COLO668 (cell line): ENCODE measurements around the gene MIF4GD.

ENCODE experiments used
- DNase-seq: peaks from one replicate; lab custom pipeline; 2025; ENCODE audit not compliant: unreplicated experiment; lab: John Stamatoyannopoulos, UW

Gene MIF4GD

DNA sequence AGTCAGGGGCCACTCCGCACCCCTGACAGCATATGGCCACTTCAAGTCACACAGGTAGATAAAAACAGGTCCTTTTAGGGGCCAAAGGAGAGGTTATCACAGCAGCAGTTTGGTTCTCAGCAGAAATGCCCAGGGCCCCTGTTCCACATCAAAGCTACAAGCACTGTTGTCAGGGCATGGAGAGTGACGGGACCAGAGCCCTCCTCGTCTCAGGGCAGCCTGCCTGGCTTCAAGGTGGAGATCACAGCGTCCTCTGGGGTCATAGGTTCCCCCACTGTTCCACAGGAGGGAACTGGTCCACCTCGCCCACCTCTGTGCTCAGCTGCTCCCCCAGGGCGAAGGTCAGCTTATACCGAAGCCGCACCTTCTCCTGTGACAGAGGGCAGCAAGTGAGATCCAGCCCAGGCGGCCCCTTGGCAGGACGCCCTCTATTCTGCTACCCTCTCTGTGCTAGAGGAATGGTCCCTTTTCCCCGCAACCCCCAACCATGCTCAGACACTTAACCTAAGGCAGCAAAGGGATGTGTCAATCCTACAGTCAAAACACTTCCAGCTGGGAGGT lies 32.9 kb downstream of the MIF4GD start:
- no peak for DNase-seq

DNA sequence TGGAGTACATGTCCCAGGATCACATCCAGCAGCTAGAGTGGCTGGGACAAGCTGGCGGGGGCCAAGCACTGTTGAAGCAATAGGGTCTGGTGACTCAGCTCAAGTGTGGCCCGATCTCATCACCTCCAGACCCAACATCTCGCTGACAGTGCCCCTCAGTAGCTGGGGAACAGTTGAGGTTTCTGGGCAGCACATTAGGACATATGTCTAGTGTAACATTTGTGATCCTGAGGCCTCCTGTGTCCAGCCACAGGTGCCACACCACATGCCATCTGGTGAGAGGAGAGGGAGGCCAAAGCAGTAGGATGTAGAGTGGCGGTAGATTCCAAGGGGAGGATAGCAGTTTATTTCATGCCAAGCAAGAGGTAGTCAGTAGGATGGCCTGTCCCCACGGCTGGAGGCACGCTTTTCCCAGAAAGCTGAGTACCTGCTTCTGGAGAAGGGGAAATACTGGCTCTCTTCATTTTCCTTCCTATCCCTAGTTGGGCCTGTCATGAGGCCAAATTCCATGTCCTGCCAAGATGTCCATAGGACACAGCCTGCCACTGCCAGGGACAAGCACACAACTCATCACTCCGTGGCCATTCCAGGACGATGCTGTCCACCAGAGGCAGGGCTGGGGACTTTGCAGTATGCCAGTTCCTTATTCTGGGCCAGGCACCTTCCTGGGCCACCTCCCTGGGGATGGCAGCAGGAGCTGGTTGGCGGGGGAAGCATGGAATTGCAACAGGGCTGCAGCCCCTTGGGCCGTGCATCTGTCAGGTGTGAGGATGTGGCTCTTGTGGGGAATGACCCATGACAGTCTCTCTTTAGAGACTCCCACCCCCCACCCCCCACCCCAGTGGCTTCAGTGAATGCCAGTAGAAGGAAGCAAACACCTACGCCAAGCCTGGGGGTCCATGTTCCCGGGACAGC lies 33.7 kb downstream of the MIF4GD start:
- no peak for DNase-seq

DNA sequence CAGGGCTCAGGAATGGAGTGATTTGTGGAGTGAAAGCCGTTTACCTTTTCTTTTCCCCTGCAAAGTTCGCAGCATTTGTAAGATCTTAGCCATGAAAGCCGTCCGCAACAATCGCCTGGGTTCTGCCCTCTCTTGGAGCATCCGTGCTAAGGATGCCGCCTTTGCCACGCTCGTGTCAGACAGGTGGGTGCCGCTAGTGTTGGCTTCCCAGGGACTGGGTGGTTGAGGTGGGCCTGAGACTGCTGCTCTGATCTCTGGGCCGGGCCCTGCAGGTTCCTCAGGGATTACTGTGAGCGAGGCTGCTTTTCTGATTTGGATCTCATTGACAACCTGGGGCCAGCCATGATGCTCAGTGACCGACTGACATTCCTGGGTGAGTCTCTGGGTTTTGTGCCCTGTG lies 38.2 kb downstream of the MIF4GD start:
- DNase-seq, result no peak

DNA sequence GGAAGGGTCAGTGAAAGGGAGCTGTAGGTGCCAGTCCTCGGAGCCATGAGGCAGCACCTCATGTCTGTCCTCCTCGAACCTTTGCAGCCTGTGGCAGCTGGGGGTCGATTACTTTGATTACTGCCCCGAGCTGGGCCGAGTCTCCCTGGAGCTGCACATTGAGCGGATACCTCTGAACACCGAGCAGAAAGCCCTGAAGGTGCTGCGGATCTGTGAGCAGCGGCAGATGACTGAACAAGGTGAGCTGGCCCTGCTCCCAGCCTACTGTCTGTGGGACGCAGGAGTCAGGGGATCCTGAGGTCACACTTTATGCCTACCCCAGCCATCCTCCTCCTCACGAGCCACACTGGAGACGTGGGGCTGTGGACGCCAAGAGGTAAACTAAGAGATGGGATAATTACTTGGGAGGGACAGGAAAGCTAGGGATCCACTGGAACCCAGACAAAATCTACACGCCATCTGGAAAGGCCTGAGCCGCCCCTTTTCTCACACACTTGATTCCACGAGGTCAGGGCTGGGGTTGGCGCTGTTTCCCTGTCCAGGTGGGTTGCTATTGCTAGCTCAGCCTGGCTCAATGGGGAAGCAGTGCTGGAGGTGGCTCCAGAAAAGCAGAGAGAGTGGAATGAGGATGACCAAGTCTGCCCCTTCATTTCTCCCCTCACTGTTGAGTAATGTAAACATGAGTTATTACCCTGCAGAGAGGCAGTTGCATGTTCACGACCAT lies 39.1 kb downstream of the MIF4GD start:
- no peak for DNase-seq

DNA sequence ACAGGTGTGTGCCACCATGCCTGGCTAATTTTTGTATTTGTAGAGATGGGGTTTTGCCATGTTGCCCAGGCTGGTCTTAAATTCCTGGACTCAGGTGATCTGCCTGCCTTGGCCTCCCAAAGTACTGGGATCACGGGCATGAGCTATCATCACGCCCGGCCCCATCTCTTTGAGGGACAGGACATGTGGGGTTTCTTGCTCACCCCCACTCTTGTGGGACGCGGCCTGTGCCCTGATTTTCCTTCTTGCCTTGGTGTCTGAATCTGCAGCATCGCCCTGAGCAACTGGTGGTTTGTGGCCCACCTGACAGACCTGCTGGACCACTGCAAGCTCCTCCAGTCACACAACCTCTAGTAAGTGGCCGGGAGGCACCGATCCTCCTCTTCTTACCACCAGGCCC lies 40.0 kb downstream of the MIF4GD start:
- no peak for DNase-seq

DNA sequence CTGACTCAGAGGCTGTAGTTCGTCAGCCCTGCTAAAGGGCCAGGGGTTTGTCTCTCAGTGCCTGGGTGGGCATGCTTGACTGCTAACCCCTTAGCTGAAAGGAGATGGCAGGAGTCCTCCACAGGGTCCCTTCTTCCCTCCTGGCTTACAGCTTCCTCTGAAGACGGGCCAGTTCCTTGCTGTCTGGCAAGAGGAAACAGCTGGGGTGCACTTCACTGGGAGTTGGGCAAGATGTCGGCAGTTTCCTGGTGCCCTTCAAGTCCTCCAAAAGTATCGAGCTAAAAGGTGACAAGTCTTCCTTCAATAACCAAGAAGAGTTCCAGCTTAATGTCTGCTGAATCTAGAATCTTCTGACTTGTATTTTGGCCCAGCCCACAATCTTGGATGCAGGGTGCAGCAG lies 42.2 kb downstream of the MIF4GD start:
- DNase-seq, result no peak

DNA sequence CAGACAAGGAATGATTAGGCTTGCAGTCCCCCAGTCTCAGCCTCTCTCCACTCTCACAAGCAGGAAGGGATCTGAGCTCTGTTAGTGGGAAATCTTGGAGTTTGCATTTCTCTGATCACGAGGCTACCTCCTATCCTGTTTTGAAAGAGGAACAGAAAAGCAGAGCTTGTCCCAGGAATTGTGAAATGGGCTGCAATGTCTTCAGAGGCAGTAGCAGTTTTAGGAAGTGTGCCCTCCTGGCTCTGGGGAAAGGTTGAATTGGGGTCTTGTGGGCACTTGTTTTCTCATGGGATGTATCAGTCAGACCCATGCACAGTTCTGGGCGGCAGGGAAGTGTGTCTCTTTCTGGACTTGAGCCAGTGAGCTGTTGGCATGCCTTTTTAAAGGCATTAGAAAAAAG lies 42.7 kb downstream of the MIF4GD start:
- DNase-seq, result no peak

DNA sequence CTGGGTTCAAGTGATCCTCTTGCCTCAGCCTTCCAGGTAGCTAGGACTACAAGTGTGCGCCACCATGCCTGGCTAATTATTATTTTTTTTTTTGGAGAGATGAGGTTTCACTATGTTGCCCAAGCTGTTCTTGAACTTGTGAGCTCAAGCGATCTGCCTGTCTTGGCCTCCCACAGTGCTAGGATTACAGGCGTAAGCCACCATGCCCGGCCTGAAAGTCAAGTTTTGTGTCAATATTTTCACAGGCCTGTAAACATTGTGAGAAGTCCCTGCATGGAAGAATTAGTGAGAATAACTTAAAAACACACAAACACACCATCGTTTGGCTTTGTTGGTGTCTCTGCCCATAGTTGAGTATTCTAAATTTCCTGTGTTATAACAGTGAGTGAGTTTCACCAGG lies 43.3 kb downstream of the MIF4GD start:
- no peak for DNase-seq

DNA sequence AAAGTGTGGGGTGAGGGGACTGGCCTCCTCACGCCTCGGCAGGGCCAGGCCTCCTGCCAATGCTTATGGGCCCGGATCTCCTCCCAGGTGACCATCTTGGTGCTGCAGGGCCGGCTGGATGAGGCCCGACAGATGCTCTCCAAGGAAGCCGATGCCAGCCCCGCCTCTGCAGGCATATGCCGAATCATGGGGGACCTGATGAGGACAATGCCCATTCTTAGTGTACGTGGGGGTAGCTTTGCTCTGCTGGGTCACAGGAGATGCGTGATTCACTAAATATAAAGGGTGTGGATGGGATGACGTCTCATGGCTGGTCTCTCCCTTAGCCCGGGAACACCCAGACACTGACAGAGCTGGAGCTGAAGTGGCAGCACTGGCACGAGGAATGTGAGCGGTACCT lies 46.0 kb downstream of the MIF4GD start:
- no peak for DNase-seq

DNA sequence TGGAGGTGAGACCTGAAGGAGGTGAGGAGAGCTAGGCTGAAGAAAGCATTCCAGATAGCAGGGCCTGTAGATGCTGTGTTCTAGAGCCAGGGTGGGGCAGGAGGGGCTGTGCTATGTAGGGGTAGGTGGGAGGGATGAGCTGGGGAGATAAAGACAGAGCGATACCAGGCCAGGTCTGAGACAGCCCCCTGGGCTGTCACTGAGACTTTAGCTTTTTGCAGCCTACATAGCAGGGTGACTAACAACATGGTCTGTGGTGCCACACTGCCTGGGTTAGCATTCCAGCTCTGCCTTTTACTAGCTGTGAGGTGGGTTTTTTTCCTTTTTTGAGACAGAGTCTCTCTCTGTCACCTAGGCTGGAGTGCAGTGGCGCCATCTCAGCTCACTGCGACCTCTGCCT lies 51.2 kb downstream of the MIF4GD start:
- no peak for DNase-seq

DNA sequence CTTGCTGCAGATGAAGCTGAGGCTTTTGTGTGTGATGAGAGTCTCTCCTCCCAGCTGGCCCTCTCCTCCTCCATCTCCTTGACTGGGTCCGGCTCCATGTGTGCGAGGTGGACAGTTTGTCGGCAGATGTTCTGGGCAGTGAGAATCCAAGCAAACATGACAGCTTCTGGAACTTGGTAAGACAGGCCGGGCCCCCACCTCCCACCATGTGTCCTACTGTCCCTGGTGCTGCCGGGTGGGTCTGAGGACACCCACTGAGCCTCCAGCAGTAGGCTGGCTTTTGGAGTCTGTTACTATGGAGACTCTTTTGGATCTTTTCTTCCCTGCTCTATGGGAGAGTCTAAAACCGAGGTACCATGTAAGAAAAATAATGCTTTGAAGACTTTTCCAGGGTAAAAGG lies 52.9 kb downstream of the MIF4GD start:
- no peak for DNase-seq
